ENCODE data around the gene S100A14. TPM values are rescaled to one million over a fixed set of nuclear protein-coding genes. Genes with fewer than 3 reads are reported as not detected.

Gene S100A14
- total RNA-seq, 1 donor, result 0.18 TPM

GRCh38 chr1:153567621-153568366, 48.3 kb downstream of the S100A14 start:
- no peak overlapping the region for H3K4me3 ChIP-seq (ENCODE audit: low read depth, low read length)
- DNase-seq (ENCODE audit: low read depth), result peak; percentile 29
- no peak for TF ChIP-seq CTCF (IDR thresholded peaks at IDR 0.05; ENCODE audit: insufficient read depth, low read length)

GRCh38 chr1:153566414-153567371, 49.4 kb downstream of the S100A14 start:
- H3K4me3 ChIP-seq (ENCODE audit: low read depth, low read length), result no peak overlapping the region
- DNase-seq (ENCODE audit: low read depth), result peak; percentile 98
- no peak for TF ChIP-seq CTCF (IDR thresholded peaks at IDR 0.05; ENCODE audit: insufficient read depth, low read length)

- peak within 1 kb of the TSS; percentile 28 for H3K4me3 ChIP-seq (ENCODE audit: low read depth, low read length)
- no peak for TF ChIP-seq CTCF (IDR thresholded peaks at IDR 0.05; ENCODE audit: insufficient read depth, low read length)
- peak; percentile 92 for DNase-seq (ENCODE audit: low read depth)
These were observed 50.4 kb downstream of the S100A14 start, which contains the start of gene S100A2 for GRCh38 chr1:153565529-153566374. S100A2 (minus strand) TSS chr1:153565844; CDS start chr1:153563877, 1,967 bp downstream.

Other genes starting within 250 kb of the S100A14 start
- not detected in 2 replicates for gene S100A12, start 240.7 kb downstream of the S100A14 start, total RNA-seq (ENCODE audit: low replicate concordance)
- gene S100A8, start 225.3 kb downstream of the S100A14 start, total RNA-seq (ENCODE audit: low replicate concordance), result not detected in 2 replicates
- gene S100A7A, start 199.8 kb downstream of the S100A14 start, total RNA-seq (ENCODE audit: low replicate concordance), result not detected in 2 replicates
- gene S100A7, start 155.7 kb downstream of the S100A14 start, total RNA-seq (ENCODE audit: low replicate concordance), result not detected in 2 replicates
- gene S100A6, start 80.3 kb downstream of the S100A14 start, total RNA-seq (ENCODE audit: low replicate concordance), result 681 and 1,303 TPM in 2 replicates
- gene S100A5, start 75.4 kb downstream of the S100A14 start, total RNA-seq (ENCODE audit: low replicate concordance), result 0.99 TPM in 1 of 2 replicates, not detected in the other
- 203 and 585 TPM in 2 replicates for gene S100A4, start 70.5 kb downstream of the S100A14 start, total RNA-seq (ENCODE audit: low replicate concordance)
- gene S100A3, start 67.1 kb downstream of the S100A14 start, total RNA-seq (ENCODE audit: low replicate concordance), result 4.3 TPM in 1 of 2 replicates, not detected in the other
- gene S100A2, start 50.5 kb downstream of the S100A14 start, total RNA-seq (ENCODE audit: low replicate concordance), result 3.3 TPM in 1 of 2 replicates, not detected in the other
- 159 and 406 TPM in 2 replicates for gene S100A16, start 3.2 kb downstream of the S100A14 start, total RNA-seq (ENCODE audit: low replicate concordance)
- 220 and 296 TPM in 2 replicates for gene S100A13, start 11.2 kb upstream of the S100A14 start, total RNA-seq (ENCODE audit: low replicate concordance)
- gene S100A1, start 12.1 kb upstream of the S100A14 start, total RNA-seq (ENCODE audit: low replicate concordance), result 0.54 and 2.9 TPM in 2 replicates
- gene CHTOP, start 17.7 kb upstream of the S100A14 start, total RNA-seq (ENCODE audit: low replicate concordance), result 26.8 and 44.6 TPM in 2 replicates
- 16.7 and 68.8 TPM in 2 replicates for gene SNAPIN, start 42.4 kb upstream of the S100A14 start, total RNA-seq (ENCODE audit: low replicate concordance)
- 154 and 189 TPM in 2 replicates for gene ILF2, start 54.7 kb upstream of the S100A14 start, total RNA-seq (ENCODE audit: low replicate concordance)
- 1.5 and 24.0 TPM in 2 replicates for gene NPR1, start 62.4 kb upstream of the S100A14 start, total RNA-seq (ENCODE audit: low replicate concordance)
- gene INTS3, start 111.7 kb upstream of the S100A14 start, total RNA-seq (ENCODE audit: low replicate concordance), result 49.0 and 55.8 TPM in 2 replicates
- 11.5 and 113 TPM in 2 replicates for gene SLC27A3, start 159.1 kb upstream of the S100A14 start, total RNA-seq (ENCODE audit: low replicate concordance)